ENCODE results near the gene IL12RB1.

DNA sequence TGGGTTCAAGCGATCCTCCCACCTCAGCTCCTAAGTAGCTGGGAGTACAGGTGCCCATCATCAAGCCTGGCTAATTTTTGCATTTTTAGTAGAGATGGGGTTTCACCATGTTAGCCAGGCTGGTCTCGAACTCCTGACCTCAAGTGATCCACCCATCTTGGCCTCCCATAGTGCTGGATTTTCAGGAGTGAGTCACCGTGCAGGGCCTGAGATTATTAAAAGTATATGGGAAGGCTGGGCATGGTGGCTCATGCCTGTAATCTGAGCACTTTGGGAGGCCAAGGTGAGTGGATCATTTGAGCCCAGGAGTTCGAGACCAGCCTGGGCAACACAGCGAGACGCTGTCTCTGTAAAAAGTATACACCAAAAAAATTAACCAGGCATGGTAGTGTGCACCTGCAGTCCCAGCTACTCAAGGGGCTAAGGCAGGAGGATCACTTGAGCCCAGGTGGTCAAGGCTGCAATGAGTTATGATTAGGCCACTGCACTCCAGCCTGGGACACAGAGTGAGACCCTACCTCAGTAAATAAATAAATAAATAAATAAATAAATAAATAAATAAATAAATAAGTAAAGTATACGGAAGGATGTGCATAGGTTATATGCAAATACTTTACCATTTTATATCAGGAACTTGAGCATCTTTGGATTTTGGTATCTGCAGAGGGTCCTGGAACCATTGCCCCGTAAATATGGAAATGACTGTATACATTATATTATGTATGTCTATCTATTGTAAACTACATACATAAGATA is 854 bp downstream of the IL12RB1 start:
- no peak for TF ChIP-seq CTCF (IDR thresholded peaks at IDR 0.05; ENCODE audit: insufficient read depth, low read length, poor library complexity, severe bottlenecking)
- TF ChIP-seq EZH2phosphoT487 (conservative IDR thresholded peaks at IDR 0.05; ENCODE audit: low read length) = no peak
